Measurements from ENCODE around the gene PRIM1.

- TF ChIP-seq MEIS1 (CRISPR knock-in tag; IDR thresholded peaks at IDR 0.05; ENCODE audit: borderline replicate concordance): no peak
- TF ChIP-seq REST (tag by site-specific recombination; IDR thresholded peaks at IDR 0.05): 0 out of 2 replicates have a peak, but pooled peaks have one; percentile 11
- TF ChIP-seq CTCF (tag by site-specific recombination; IDR thresholded peaks at IDR 0.05): 0 out of 2 replicates have a peak, but pooled peaks have one; percentile 12
- no peak for TF ChIP-seq ZNF473 (tag by site-specific recombination; IDR thresholded peaks at IDR 0.05)
- peak; percentile 80 for TF ChIP-seq ZNF341 (tag by site-specific recombination; IDR thresholded peaks at IDR 0.05; ENCODE audit: low read depth)
Observed at GRCh38 chr12:56751712-56752598, at the start of gene PRIM1.
